Measurements from ENCODE around the gene MIOS.

The MIOS gene

GRCh38 chr7:7651479-7651878, 84.8 kb downstream of the MIOS start:
- CTCF ChIA-PET, result no interaction called here
- POLR2A ChIA-PET, result interaction anchor here (1.0 to 1.9 kb wide), 2 partner anchors 11 to 15 kb away, joined by 3 to 5 read pairs; partner anchors contain the start of gene UMAD1
- Histone ChIP-seq H3K4me3 (ENCODE audit: low read depth, low read length) (no peak overlapping the region), H3K36me3 (ENCODE audit: control insufficient read depth in 2 of 2, insufficient read depth in 1 of 2, low read length in 2 of 2) (no peaks in the 10 kb centered on the region), H3K27ac (ENCODE audit: extremely low read depth, low read depth, low read length) (no peak overlapping the region; the same call in 1 of the 2 replicates), H3K4me1 (ENCODE audit: control insufficient read depth, insufficient read depth, low read length) (peaks cover 15% of the 10 kb centered on the region), H3K9me3 (ENCODE audit: control insufficient read depth, insufficient read depth, low read depth, low read length) (no peaks in the 10 kb centered on the region)
- TF ChIP-seq ZNF112 (tag by site-specific recombination; IDR thresholded peaks at IDR 0.05) (no peak), ZNF792 (tag by site-specific recombination; IDR thresholded peaks at IDR 0.05) (no peak), ZNF624 (tag by site-specific recombination; IDR thresholded peaks at IDR 0.05) (no peak), ZNF776 (tag by site-specific recombination; IDR thresholded peaks at IDR 0.05; ENCODE audit: borderline replicate concordance) (no peak), ZNF549 (tag by site-specific recombination; IDR thresholded peaks at IDR 0.05) (no peak), ELK4 (IDR thresholded peaks at IDR 0.05; ENCODE audit: borderline replicate concordance, low read depth, low read length) (no peak), ZNF426 (tag by site-specific recombination; IDR thresholded peaks at IDR 0.05) (no peak), TRIM28 (IDR thresholded peaks at IDR 0.05; ENCODE audit: borderline replicate concordance, low read length) (no peak), OSR2 (tag by site-specific recombination; IDR thresholded peaks at IDR 0.05) (peak; percentile 18; the same call in 1 of the 2 replicates), RBAK (tag by site-specific recombination; IDR thresholded peaks at IDR 0.05) (no peak), MEIS1 (CRISPR knock-in tag; IDR thresholded peaks at IDR 0.05; ENCODE audit: borderline replicate concordance) (no peak), ZNF335 (tag by site-specific recombination; conservative IDR thresholded peaks at IDR 0.05) (peak; percentile 51), ZNF2 (tag by site-specific recombination; IDR thresholded peaks at IDR 0.05) (no peak), GLIS1 (tag by site-specific recombination; IDR thresholded peaks at IDR 0.05) (no peak), PRDM10 (tag by site-specific recombination; IDR thresholded peaks at IDR 0.05) (peak; percentile 27; the same call in 1 of the 2 replicates), ZFP69B (tag by site-specific recombination; IDR thresholded peaks at IDR 0.05) (no peak), ZNF449 (tag by site-specific recombination; IDR thresholded peaks at IDR 0.05) (no peak), ZNF76 (tag by site-specific recombination; IDR thresholded peaks at IDR 0.05; ENCODE audit: borderline replicate concordance, low read depth) (no peak), IKZF3 (tag by site-specific recombination; IDR thresholded peaks at IDR 0.05) (no peak), SP3 (tag by site-specific recombination; IDR thresholded peaks at IDR 0.05) (no peak), ZSCAN4 (tag by site-specific recombination; IDR thresholded peaks at IDR 0.05) (no peak), ZNF391 (tag by site-specific recombination; IDR thresholded peaks at IDR 0.05; ENCODE audit: borderline replicate concordance, low read depth) (no peak)
- TF ChIP-seq, protein P1, sequence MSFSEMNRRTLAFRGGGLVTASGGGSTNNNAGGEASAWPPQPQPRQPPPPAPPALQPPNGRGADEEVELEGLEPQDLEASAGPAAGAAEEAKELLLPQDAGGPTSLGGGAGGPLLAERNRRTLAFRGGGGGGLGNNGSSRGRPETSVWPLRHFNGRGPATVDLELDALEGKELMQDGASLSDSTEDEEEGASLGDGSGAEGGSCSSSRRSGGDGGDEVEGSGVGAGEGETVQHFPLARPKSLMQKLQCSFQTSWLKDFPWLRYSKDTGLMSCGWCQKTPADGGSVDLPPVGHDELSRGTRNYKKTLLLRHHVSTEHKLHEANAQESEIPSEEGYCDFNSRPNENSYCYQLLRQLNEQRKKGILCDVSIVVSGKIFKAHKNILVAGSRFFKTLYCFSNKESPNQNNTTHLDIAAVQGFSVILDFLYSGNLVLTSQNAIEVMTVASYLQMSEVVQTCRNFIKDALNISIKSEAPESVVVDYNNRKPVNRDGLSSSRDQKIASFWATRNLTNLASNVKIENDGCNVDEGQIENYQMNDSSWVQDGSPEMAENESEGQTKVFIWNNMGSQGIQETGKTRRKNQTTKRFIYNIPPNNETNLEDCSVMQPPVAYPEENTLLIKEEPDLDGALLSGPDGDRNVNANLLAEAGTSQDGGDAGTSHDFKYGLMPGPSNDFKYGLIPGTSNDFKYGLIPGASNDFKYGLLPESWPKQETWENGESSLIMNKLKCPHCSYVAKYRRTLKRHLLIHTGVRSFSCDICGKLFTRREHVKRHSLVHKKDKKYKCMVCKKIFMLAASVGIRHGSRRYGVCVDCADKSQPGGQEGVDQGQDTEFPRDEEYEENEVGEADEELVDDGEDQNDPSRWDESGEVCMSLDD (tag by site-specific recombination; IDR thresholded peaks at IDR 0.05), result no peak
- TF ChIP-seq, protein P2, sequence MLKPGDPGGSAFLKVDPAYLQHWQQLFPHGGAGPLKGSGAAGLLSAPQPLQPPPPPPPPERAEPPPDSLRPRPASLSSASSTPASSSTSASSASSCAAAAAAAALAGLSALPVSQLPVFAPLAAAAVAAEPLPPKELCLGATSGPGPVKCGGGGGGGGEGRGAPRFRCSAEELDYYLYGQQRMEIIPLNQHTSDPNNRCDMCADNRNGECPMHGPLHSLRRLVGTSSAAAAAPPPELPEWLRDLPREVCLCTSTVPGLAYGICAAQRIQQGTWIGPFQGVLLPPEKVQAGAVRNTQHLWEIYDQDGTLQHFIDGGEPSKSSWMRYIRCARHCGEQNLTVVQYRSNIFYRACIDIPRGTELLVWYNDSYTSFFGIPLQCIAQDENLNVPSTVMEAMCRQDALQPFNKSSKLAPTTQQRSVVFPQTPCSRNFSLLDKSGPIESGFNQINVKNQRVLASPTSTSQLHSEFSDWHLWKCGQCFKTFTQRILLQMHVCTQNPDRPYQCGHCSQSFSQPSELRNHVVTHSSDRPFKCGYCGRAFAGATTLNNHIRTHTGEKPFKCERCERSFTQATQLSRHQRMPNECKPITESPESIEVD (tag by site-specific recombination; IDR thresholded peaks at IDR 0.05), result peak; percentile 40
